HCT116 (cell line): Measurements from ENCODE around the gene ALDH3B1. TPM values are rescaled to one million over a fixed set of nuclear protein-coding genes. Genes with fewer than 3 reads are reported as not detected.

ENCODE experiments used
- ATAC-seq: fragments of 200-7000 bp; cut with Tn5 transposase; 2 replicates; pipeline ENCODE4 v1.9.1; 2020; ENCODE audit warnings: mild to moderate bottlenecking, moderate library complexity
- BruUV-seq: library from RNA; stranded (reverse); fragments of 400-500 nt; replicated peaks from 2 replicates; lab custom pipeline; 2021; lab: Mats Ljungman, UMichigan
- CTCF ChIA-PET: fragments of 300-600 bp; sonication (Branson Sonifier 250); formaldehyde crosslinking; loops from one replicate; lab custom pipeline; 2021; ENCODE audit warnings: antibody characterized with exemption; lab: Charles Lee
- POLR2A ChIA-PET: fragments of 300-600, 350-600 bp; sonication (Branson Sonifier 250); formaldehyde crosslinking; loops from one replicate; lab custom pipeline; 2021; ENCODE audit warnings: antibody characterized with exemption; lab: Charles Lee
- RAD21 ChIA-PET, 2 experiments: fragments of 300-600 bp; sonication (Branson Sonifier 250); formaldehyde crosslinking; loops; one replicate each; lab custom pipeline; 2023; ENCODE audit warnings: low total read pairs in 2 of 2; ENCODE audit not compliant: uncharacterized antibody in 2 of 2, unreplicated experiment in 2 of 2, low non-redundant PET in 1 of 2; lab: Charles Lee
- DNase-seq: peaks from one replicate; pipeline ENCODE4 v3.0.0-alpha.2; 2010; ENCODE audit warnings: low read depth, low spot score
- H2AFZ ChIP-seq: fragments of 200-600 bp; shearing (Covaris generic), sonication (generic); 2 replicates; pipeline ENCODE4 v1.6.1; 2017; ENCODE audit warnings: low read depth, mixed run types, mixed read lengths, antibody characterized with exemption, low read length; ENCODE audit not compliant: poor library complexity, severe bottlenecking
- H3K27ac ChIP-seq: 2 replicates; pipeline ENCODE4 v1.5.1; 2012; ENCODE audit warnings: low read depth, low read length
- H3K27me3 ChIP-seq: fragments of 200-600 bp; sonication (generic); 2 replicates; pipeline ENCODE4 v1.6.1; 2016; ENCODE audit warnings: mixed run types, low read length, mixed read lengths; ENCODE audit not compliant: insufficient read depth
- H3K36me3 ChIP-seq, 2 experiments: fragments of 200-500 bp in 1 of 2; fragments of 200-600 bp in 1 of 2; sonication (Bioruptor generic) in 1 of 2; sonication (generic) in 1 of 2; 2 replicates each; pipeline versions ENCODE4 v1.5.1 to v1.6.1; 2014 to 2016; ENCODE audit warnings: low read length in 2 of 2, inconsistent platforms in 1 of 2, mixed read lengths in 1 of 2, mixed run types in 1 of 2; ENCODE audit not compliant: insufficient read depth in 2 of 2, control insufficient read depth in 1 of 2
- H3K4me1 ChIP-seq, 2 experiments: fragments of 200-600 bp in 1 of 2; sonication (generic) in 1 of 2; 2 replicates each; pipeline versions ENCODE4 v1.5.1 to v1.6.1; 2012 to 2017; ENCODE audit warnings: low read length in 2 of 2, inconsistent platforms in 1 of 2, mild to moderate bottlenecking in 1 of 2, mixed read lengths in 1 of 2, mixed run types in 1 of 2, moderate library complexity in 1 of 2; ENCODE audit not compliant: insufficient read depth in 2 of 2, control insufficient read depth in 1 of 2
- H3K4me2 ChIP-seq: fragments of 200-600 bp; sonication (generic); 2 replicates; pipeline ENCODE4 v1.6.1; 2017; ENCODE audit warnings: mixed run types, low read length, mixed read lengths
- H3K4me3 ChIP-seq, 2 experiments: fragments of 200-600 bp in 1 of 2; sonication (generic) in 1 of 2; replicated peaks in 1 of 2; 2 replicates each; pipeline ENCODE4 v1.5.1; 2011 to 2016; ENCODE audit warnings: low read length in 2 of 2, control low read depth in 1 of 2, low read depth in 1 of 2, mild to moderate bottlenecking in 1 of 2, mixed read lengths in 1 of 2, mixed run types in 1 of 2
- H3K79me2 ChIP-seq: fragments of 200-600 bp; sonication (generic); 2 replicates; pipeline ENCODE4 v1.6.1; 2017; ENCODE audit warnings: mild to moderate bottlenecking, mixed run types, low read length, moderate library complexity, mixed read lengths; ENCODE audit not compliant: insufficient read depth
- H3K9ac ChIP-seq: fragments of 200-600 bp; sonication (generic); 2 replicates; pipeline ENCODE4 v1.6.1; 2016; ENCODE audit warnings: low read length, mixed read lengths
- H3K9me2 ChIP-seq: fragments of 200-600 bp; sonication (generic), shearing (Covaris generic); 2 replicates; pipeline ENCODE4 v1.6.1; 2017; ENCODE audit warnings: mixed run types, mild to moderate bottlenecking, moderate library complexity; ENCODE audit not compliant: insufficient read depth
- H3K9me3 ChIP-seq, 2 experiments: fragments of 200-500 bp in 1 of 2; fragments of 200-600 bp in 1 of 2; sonication (Bioruptor generic) in 1 of 2; sonication (generic) in 1 of 2; 2 replicates each; pipeline ENCODE4 v1.6.1; 2014 to 2017; ENCODE audit warnings: low read length in 2 of 2, mixed read lengths in 2 of 2, inconsistent platforms in 1 of 2, low read depth in 1 of 2, mild to moderate bottlenecking in 1 of 2, mixed run types in 1 of 2, moderate library complexity in 1 of 2; ENCODE audit not compliant: control insufficient read depth in 1 of 2, insufficient read depth in 1 of 2
- H4K20me1 ChIP-seq: fragments of 200-600 bp; sonication (generic), shearing (Covaris generic); 2 replicates; pipeline ENCODE4 v1.6.1; 2017; ENCODE audit warnings: mixed run types, mild to moderate bottlenecking, moderate library complexity; ENCODE audit not compliant: insufficient read depth
- ATF3 ChIP-seq: IDR thresholded peaks from 2 replicates; pipeline ENCODE4 v1.6.1; 2012
- CBX3 ChIP-seq: IDR thresholded peaks from 2 replicates; pipeline ENCODE4 v1.6.1; 2012; ENCODE audit warnings: low read depth
- ELF1 ChIP-seq: IDR thresholded peaks from 2 replicates; pipeline ENCODE4 v1.6.1; 2012; ENCODE audit warnings: low read depth, borderline replicate concordance
- EZH2 ChIP-seq: fragments of 200-600 bp; sonication (generic); IDR thresholded peaks from 2 replicates; pipeline ENCODE4 v1.6.1; 2017; ENCODE audit warnings: antibody characterized with exemption, mixed run types
- EZH2phosphoT487 ChIP-seq: fragments of 200-600 bp; IDR thresholded peaks from 2 replicates; pipeline ENCODE4 v1.6.1; 2018; ENCODE audit warnings: antibody characterized with exemption, borderline replicate concordance
- FOSL1 ChIP-seq: IDR thresholded peaks from 2 replicates; pipeline ENCODE4 v1.6.1; 2012; ENCODE audit warnings: low read depth
- JUND ChIP-seq: IDR thresholded peaks from 2 replicates; pipeline ENCODE4 v1.6.1; 2012
- MAX ChIP-seq: IDR thresholded peaks from 2 replicates; pipeline ENCODE4 v1.6.1; 2012
- POLR2A ChIP-seq: IDR thresholded peaks from 2 replicates; pipeline ENCODE4 v1.7.0; 2011; ENCODE audit warnings: borderline replicate concordance; ENCODE audit not compliant: insufficient read depth, insufficient read length; ENCODE audit errors: extremely low read depth
- POLR2AphosphoS5 ChIP-seq: IDR thresholded peaks from 2 replicates; pipeline ENCODE4 v1.6.1; 2011; ENCODE audit warnings: mild to moderate bottlenecking, low read depth, low read length, moderate library complexity
- RAD21 ChIP-seq: IDR thresholded peaks from 2 replicates; pipeline ENCODE4 v1.6.1; 2012; ENCODE audit warnings: low read depth, mild to moderate bottlenecking
- REST ChIP-seq: IDR thresholded peaks from 2 replicates; pipeline ENCODE4 v1.6.1; 2012; ENCODE audit warnings: low read depth
- SIN3A ChIP-seq: IDR thresholded peaks from 2 replicates; pipeline ENCODE4 v1.6.1; 2012; ENCODE audit warnings: low read depth
- SP1 ChIP-seq: IDR thresholded peaks from 2 replicates; pipeline ENCODE4 v1.6.1; 2012; ENCODE audit warnings: low read depth
- SRF ChIP-seq: IDR thresholded peaks from 2 replicates; pipeline ENCODE4 v1.6.1; 2012; ENCODE audit warnings: low read depth
- TCF7L2 ChIP-seq: IDR thresholded peaks from 2 replicates; pipeline ENCODE4 v1.7.0; 2011; ENCODE audit warnings: borderline replicate concordance, inconsistent platforms; ENCODE audit not compliant: insufficient read depth, insufficient read length; ENCODE audit errors: extremely low read depth
- YY1 ChIP-seq: IDR thresholded peaks from 2 replicates; pipeline ENCODE4 v1.6.1; 2011; ENCODE audit warnings: low read length, low read depth, moderate library complexity, mild to moderate bottlenecking; ENCODE audit not compliant: insufficient replicate concordance; ENCODE audit errors: extremely low read depth
- ZFX ChIP-seq: fragments of 450-650 bp; IDR thresholded peaks from 2 replicates; pipeline ENCODE4 v1.6.1; 2017
- ZNF274 ChIP-seq: fragments of 200-500 bp; sonication (Bioruptor generic); IDR thresholded peaks from 2 replicates; pipeline ENCODE4 v1.6.1; 2014; ENCODE audit warnings: mild to moderate bottlenecking, low read depth, low read length, inconsistent platforms
- intact Hi-C: fragments of 100-400 bp; cut with micrococcal nuclease; formaldehyde crosslinking; loops from 2 replicates; pipeline ENCODE4 v1.10.0; 2022
- total RNA-seq: library from RNA; stranded (reverse); gene quantifications from one replicate; pipeline ENCODE4 v1.2.1, GENCODE V29; 2021; ENCODE audit not compliant: unreplicated experiment

ALDH3B1 gene
- total RNA-seq, 1 experiment from 2014 or later, result 25.5 TPM

- no peak overlapping the region for H3K27ac ChIP-seq
- H3K27me3 ChIP-seq, result no peaks in the 10 kb centered on the region
These were observed 67.8 kb downstream of the ALDH3B1 start for GRCh38 chr11:68077617-68078582.

More at GRCh38 chr11:68077617-68078582, 67.8 kb downstream of the ALDH3B1 start:
- no peaks in the 10 kb centered on the region; the same call in 1 of the 2 replicates for H4K20me1 ChIP-seq
- no peaks in the 10 kb centered on the region; a peak in 1 of 4 replicates for H3K4me1 ChIP-seq
- ChIA-PET POLR2A (no interaction called here), CTCF (no interaction called here), RAD21 (no interaction called here)
- no peak for ATAC-seq
- no peaks in the 10 kb centered on the region for H3K9me3 ChIP-seq
- TF ChIP-seq FOSL1 (no peak), CBX3 (no peak), EZH2 (no peak), MAX (no peak), JUND (no peak), ZFX (no peak), POLR2AphosphoS5 (no peak), SIN3A (no peak), RAD21 (no peak), ZNF274 (no peak), SP1 (no peak), SRF (no peak), YY1 (no peak), ATF3 (no peak), EZH2phosphoT487 (no peak), ELF1 (no peak), REST (no peak), POLR2A (no peak), TCF7L2 (no peak)
- no peak overlapping the region for H3K4me2 ChIP-seq
- no peak for DNase-seq
- H3K36me3 ChIP-seq, result peaks cover 0 to 15% of the 10 kb centered on the region in 2 experiments; a peak in 1 of 4 replicates
- no peak overlapping the region for H2AFZ ChIP-seq
- intact Hi-C loops, result no loop called here
- no peak overlapping the region for H3K4me3 ChIP-seq
- peaks cover 10% of the 10 kb centered on the region for H3K79me2 ChIP-seq
- H3K9ac ChIP-seq, result no peak overlapping the region
- no peaks in the 10 kb centered on the region for H3K9me2 ChIP-seq
- BruUV-seq, result no TSS peak
